Uterus (tissue), 2 donors: ENCODE results near the gene RNF181.

ENCODE experiments used
- POLR2A ChIP-seq, 2 donors: fragments of 450-650 bp; IDR thresholded peaks; one replicate each; pipeline ENCODE4 v1.6.1; 2016; ENCODE audit warnings: antibody characterized with exemption in 2 of 2, mild to moderate bottlenecking in 1 of 2, moderate library complexity in 1 of 2
- TF ChIP-seq, protein P1 (sequence below), 4 experiments: fragments of 200-600 bp in 2 of 4; fragments of 450-650 bp in 2 of 4; sonication (generic) in 2 of 4; IDR thresholded peaks; one replicate each; pipeline ENCODE4 v1.5.1; 2016 to 2019; ENCODE audit warnings: antibody characterized with exemption in 4 of 4, mild to moderate bottlenecking in 2 of 4, moderate library complexity in 1 of 4

DNA sequence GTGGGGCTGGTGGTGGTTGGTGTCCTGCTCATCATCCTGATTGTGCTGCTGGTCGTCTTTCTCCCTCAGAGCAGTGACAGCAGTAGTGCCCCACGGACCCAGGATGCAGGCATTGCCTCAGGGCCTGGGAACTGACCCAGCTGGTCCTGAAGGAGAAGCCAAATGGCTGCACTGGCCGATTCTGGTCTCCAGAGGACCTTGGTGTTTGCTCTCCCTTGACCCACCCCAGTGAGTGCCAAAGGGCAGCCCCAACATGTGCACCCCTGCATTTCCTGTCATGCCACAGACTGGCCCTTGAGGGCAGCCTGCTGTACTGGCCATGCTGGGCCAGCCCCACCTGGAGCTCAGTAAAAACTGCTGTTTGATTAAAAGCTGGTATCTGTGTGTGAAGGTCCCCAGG is 2.5 kb upstream of the RNF181 start:
- TF ChIP-seq, protein P1, sequence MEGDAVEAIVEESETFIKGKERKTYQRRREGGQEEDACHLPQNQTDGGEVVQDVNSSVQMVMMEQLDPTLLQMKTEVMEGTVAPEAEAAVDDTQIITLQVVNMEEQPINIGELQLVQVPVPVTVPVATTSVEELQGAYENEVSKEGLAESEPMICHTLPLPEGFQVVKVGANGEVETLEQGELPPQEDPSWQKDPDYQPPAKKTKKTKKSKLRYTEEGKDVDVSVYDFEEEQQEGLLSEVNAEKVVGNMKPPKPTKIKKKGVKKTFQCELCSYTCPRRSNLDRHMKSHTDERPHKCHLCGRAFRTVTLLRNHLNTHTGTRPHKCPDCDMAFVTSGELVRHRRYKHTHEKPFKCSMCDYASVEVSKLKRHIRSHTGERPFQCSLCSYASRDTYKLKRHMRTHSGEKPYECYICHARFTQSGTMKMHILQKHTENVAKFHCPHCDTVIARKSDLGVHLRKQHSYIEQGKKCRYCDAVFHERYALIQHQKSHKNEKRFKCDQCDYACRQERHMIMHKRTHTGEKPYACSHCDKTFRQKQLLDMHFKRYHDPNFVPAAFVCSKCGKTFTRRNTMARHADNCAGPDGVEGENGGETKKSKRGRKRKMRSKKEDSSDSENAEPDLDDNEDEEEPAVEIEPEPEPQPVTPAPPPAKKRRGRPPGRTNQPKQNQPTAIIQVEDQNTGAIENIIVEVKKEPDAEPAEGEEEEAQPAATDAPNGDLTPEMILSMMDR (IDR thresholded peaks at IDR 0.05): no peak
- no peak for TF ChIP-seq POLR2A (IDR thresholded peaks at IDR 0.05)
